Activated B cell treated with CpG ODN at 0.5 μM for 24 hours (primary cell): ENCODE measurements around the gene KLHL7. TPM values are rescaled to one million over a fixed set of nuclear protein-coding genes. Genes with fewer than 3 reads are reported as not detected.

Source experiments
- ATAC-seq: fragments of 200-7000 bp; cut with Tn5 transposase; one replicate; pipeline ENCODE4 v1.10.0; 2021; ENCODE audit warnings: low read depth, mild to moderate bottlenecking, moderate library complexity
- CTCF ChIA-PET: fragments of 350-600 bp; sonication (Branson Sonifier 250); formaldehyde crosslinking; loops from one replicate; lab custom pipeline; 2021; ENCODE audit warnings: antibody characterized with exemption; lab: Charles Lee
- POLR2A ChIA-PET: fragments of 350-600 bp; sonication (Branson Sonifier 250); formaldehyde crosslinking; loops from one replicate; lab custom pipeline; 2021; ENCODE audit warnings: antibody characterized with exemption; lab: Charles Lee
- DNase-seq: peaks from one replicate; pipeline ENCODE4 v3.0.0; 2022
- H3K27ac Mint-ChIP-seq: one replicate; pipeline ENCODE4 v1.8.0; 2020; ENCODE audit warnings: mixed read lengths
- H3K27me3 Mint-ChIP-seq: one replicate; pipeline ENCODE4 v1.8.0; 2021; ENCODE audit warnings: mixed read lengths
- H3K36me3 Mint-ChIP-seq: one replicate; pipeline ENCODE4 v1.8.0; 2021; ENCODE audit warnings: low read depth, mixed read lengths
- H3K4me1 Mint-ChIP-seq: one replicate; pipeline ENCODE4 v1.8.0; 2021; ENCODE audit warnings: mixed read lengths
- H3K4me3 Mint-ChIP-seq: one replicate; pipeline ENCODE4 v1.8.0; 2020; ENCODE audit warnings: mild to moderate bottlenecking, mixed read lengths
- H3K9me3 Mint-ChIP-seq: one replicate; pipeline ENCODE4 v1.8.0; 2020; ENCODE audit warnings: mixed read lengths
- CTCF ChIP-seq: fragments of 200-600 bp; IDR thresholded peaks from one replicate; pipeline ENCODE4 v1.8.0; 2022; ENCODE audit warnings: antibody characterized with exemption, mild to moderate bottlenecking
- intact Hi-C: fragments of 100-400 bp; cut with micrococcal nuclease; formaldehyde crosslinking; loops from one replicate; pipeline ENCODE4 v1.15.1; 2024
- total RNA-seq: library from RNA; stranded (reverse); gene quantifications from 2 replicates; pipeline ENCODE4 v1.2.3, GENCODE V29; 2022

The KLHL7 gene
- total RNA-seq, 1 donor from 2014 or later: 13.4 TPM

DNA sequence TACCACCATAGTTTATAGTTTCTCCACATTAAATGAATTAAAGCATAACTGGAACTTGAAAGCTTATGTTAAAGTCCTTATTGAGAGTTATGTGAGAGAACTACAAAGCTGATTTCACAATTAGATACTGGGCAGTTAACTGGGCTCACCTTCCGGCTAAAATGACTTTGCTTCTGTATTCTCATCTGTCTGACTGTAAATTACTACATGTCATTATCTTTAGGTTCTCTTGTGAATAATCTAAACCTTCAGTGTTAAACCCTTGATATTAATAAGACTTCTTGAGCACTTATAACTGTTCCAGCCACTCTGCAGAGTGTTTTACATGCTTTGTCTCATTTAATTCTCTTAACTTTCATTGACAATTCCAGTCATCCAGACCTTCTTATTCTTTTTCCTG, 3.9 kb downstream of the KLHL7 start:
- ChIA-PET POLR2A (no interaction called here), CTCF (no interaction called here)
- intact Hi-C loops: loop anchor here (5.0 to 10.0 kb wide), 3 partner anchors 363 to 1165 kb away; partner anchors contain the start of genes CDCA7L, IGF2BP3 and TRA2A
- Mint-ChIP-seq H3K4me3 (no peak overlapping the region), H3K4me1 (peaks cover 32% of the 10 kb centered on the region), H3K27ac (no peak overlapping the region), H3K36me3 (peaks cover 5% of the 10 kb centered on the region), H3K27me3 (no peaks in the 10 kb centered on the region), H3K9me3 (no peaks in the 10 kb centered on the region)
- ATAC-seq (no peak), DNase-seq (no peak)
- TF ChIP-seq CTCF: no peak

GRCh38 chr7:23114896-23115295, 9.3 kb downstream of the KLHL7 start:
- ATAC-seq: no peak
- intact Hi-C loops: no loop called here
- no peak for DNase-seq
- H3K36me3 Mint-ChIP-seq: peaks cover 3% of the 10 kb centered on the region
- H3K4me3 Mint-ChIP-seq: no peak overlapping the region
- TF ChIP-seq CTCF: no peak
- no peaks in the 10 kb centered on the region for H3K4me1 Mint-ChIP-seq
- H3K27ac Mint-ChIP-seq: no peak overlapping the region
- POLR2A ChIA-PET: interaction anchor here (1.4 kb wide), 1 partner anchor 9 kb away, joined by 4 read pairs; the partner anchor contains the start of gene KLHL7
- no peaks in the 10 kb centered on the region for H3K27me3 Mint-ChIP-seq
- CTCF ChIA-PET: interaction anchor here (1.1 kb wide), 1 partner anchor 12 kb away, joined by 3 read pairs; no protein-coding TSS in a partner anchor
- no peaks in the 10 kb centered on the region for H3K9me3 Mint-ChIP-seq

GRCh38 chr7:23115991-23116390, 10.4 kb downstream of the KLHL7 start:
- POLR2A ChIA-PET: interaction anchor here (0.5 to 1.4 kb wide), 3 partner anchors 10 to 307 kb away, joined by 4 to 9 read pairs (median 5); partner anchors contain the start of gene KLHL7
- H3K9me3 Mint-ChIP-seq: no peaks in the 10 kb centered on the region
- TF ChIP-seq CTCF: no peak
- no peak for ATAC-seq
- H3K4me3 Mint-ChIP-seq: no peak overlapping the region
- H3K4me1 Mint-ChIP-seq: no peaks in the 10 kb centered on the region
- H3K27ac Mint-ChIP-seq: no peak overlapping the region
- CTCF ChIA-PET: interaction anchor here (0.6 kb wide), 1 partner anchor 10 kb away, joined by 3 read pairs; no protein-coding TSS in a partner anchor
- no peak for DNase-seq
- intact Hi-C loops: no loop called here
- H3K27me3 Mint-ChIP-seq: no peaks in the 10 kb centered on the region
- peaks cover 5% of the 10 kb centered on the region for H3K36me3 Mint-ChIP-seq

DNA sequence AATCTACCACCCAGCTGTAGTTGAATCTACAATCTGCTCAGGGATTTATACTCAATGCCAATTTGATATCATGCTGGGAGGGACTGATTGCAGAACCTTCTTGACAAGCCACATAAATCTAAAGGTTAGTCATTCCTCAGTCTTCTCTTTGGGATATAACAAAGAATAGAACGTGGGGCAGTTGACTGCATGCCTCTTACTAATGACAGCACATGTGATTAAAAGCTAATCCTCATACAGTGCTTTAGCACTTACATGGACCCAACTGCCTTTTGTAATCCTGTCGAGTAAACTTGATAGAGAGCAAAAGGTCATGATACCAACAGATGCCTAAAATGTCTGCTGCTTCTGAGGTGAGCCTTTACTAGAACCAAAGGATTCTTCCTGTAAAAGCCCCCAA, 12.3 kb downstream of the KLHL7 start:
- intact Hi-C loops: no loop called here

GRCh38 chr7:23120106-23120505, 14.5 kb downstream of the KLHL7 start:
- Mint-ChIP-seq H3K9me3 (no peaks in the 10 kb centered on the region), H3K27ac (no peak overlapping the region), H3K4me1 (no peaks in the 10 kb centered on the region), H3K27me3 (no peaks in the 10 kb centered on the region), H3K4me3 (no peak overlapping the region), H3K36me3 (peaks cover 17% of the 10 kb centered on the region)
- ATAC-seq: no peak
- no peak for TF ChIP-seq CTCF
- no peak for DNase-seq
- ChIA-PET CTCF (no interaction called here), POLR2A (no interaction called here)
- intact Hi-C loops: no loop called here

More for the DNA sequence above, 12.3 kb downstream of the KLHL7 start:
- Mint-ChIP-seq H3K4me3 (no peak overlapping the region), H3K27ac (no peak overlapping the region), H3K9me3 (no peaks in the 10 kb centered on the region), H3K36me3 (peaks cover 12% of the 10 kb centered on the region), H3K27me3 (no peaks in the 10 kb centered on the region), H3K4me1 (no peaks in the 10 kb centered on the region)
- DNase-seq: no peak
- ChIA-PET CTCF (no interaction called here), POLR2A (no interaction called here)
- TF ChIP-seq CTCF: no peak
- no peak for ATAC-seq
